CD4-positive, alpha-beta T cell treated with Interleukin-12 subunit alpha and Interleukin-12 subunit beta, for 1 hour (primary cell): ENCODE results near the gene MAGEA12.
"Not testable (repeated sequence)": the region's sequence is repeated elsewhere in the genome, so short reads cannot be mapped to it uniquely, and the experiment has no call there.

ENCODE experiments used
- DNase-seq: peaks from one replicate; pipeline ENCODE4 v3.0.0-alpha.2; 2020

Gene MAGEA12

DNA sequence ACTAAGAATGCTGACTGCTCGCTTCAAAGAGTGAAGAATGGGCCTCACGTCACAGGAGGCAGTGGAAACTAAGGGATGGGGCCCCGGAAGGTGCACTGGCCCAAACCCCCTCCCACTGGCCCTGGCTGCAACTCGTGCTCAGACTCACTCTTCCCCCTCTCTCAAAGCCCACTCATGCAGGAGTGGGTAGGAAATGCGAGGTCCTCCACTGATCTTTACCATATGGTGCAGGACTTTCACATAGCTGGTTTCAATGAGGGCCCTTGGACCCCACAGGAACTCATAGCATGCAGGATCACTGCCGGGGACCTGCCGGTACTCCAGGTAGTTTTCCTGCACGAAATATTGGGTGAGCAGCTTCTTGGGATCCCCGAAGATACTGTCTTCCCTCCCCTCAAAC is 33.0 kb downstream of the MAGEA12 start:
- not testable (repeated sequence) for DNase-seq

DNA sequence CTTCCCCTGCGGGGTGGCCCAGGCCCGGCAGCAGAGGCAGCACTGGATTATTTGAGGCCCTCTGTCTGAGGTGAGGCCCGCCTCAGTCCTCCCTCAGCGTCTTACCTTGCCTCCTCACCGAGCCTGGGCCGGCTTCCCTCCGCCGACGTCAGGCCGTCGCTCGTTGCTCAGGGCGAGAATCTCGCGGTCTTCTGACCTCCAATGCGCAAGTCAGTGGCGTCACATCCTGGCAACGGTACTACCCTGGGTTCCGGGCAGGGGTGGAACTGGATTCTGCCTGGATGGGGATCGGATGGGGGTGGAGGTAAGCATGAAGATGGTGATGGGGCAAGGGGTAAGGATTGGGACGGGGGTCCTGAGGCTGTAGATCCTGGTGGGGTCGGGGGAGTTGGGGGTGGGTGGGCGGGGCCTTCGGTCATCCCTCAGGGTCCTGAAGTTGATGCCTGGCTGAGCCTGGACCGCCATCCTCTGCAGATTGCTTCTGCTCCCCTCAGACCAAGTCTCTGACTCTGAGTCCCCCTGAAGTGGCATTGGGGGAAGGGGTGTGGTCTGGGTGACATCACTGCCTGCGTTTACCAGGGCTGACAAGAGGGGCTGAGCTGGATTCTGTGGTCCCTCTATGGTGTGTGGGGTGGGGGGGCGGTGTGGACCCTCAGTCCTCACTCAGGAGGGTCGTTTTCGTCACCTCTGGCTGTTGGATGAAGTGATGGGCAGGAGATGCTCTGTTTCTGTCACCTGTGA is 36.2 kb downstream of the MAGEA12 start, which contains the start of gene MAGEA6:
MAGEA6 (minus strand) TSS at position 141 of the 741 bp plus-strand sequence. CDS start 2,039 bp downstream, outside the sequence.
- DNase-seq = not testable (repeated sequence)

DNA sequence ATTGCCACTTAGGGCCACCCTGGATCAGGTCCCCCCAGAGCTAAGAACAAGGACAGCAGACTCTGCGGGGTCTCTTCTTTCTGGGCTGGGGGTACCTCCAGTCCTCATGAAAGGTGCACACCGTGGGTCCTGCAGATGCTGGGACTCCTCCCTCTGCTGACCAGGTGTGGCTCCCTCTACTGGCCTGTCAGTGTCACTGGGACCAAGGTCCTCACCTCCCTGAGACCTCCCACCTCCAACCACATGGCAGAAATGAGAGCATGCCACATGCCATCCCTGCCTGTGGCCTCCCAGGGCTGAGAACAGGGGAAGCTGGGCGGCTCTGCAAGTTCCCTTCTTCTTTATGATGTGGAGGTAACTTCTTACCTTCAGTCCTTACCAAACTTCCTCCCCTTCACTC is 53.5 kb downstream of the MAGEA12 start:
- not testable (repeated sequence) for DNase-seq
